NCI-H2196 treated with DMSO at 0.1 percent for 48 hours (cell line): ENCODE results near the gene PRORP.
"Not testable (repeated sequence)": the region's sequence is repeated elsewhere in the genome, so short reads cannot be mapped to it uniquely, and the experiment has no call there.

Experiments used
- DNase-seq: peaks from one replicate; lab custom pipeline; 2025; ENCODE audit not compliant: unreplicated experiment; lab: John Stamatoyannopoulos, UW

PRORP gene

DNA sequence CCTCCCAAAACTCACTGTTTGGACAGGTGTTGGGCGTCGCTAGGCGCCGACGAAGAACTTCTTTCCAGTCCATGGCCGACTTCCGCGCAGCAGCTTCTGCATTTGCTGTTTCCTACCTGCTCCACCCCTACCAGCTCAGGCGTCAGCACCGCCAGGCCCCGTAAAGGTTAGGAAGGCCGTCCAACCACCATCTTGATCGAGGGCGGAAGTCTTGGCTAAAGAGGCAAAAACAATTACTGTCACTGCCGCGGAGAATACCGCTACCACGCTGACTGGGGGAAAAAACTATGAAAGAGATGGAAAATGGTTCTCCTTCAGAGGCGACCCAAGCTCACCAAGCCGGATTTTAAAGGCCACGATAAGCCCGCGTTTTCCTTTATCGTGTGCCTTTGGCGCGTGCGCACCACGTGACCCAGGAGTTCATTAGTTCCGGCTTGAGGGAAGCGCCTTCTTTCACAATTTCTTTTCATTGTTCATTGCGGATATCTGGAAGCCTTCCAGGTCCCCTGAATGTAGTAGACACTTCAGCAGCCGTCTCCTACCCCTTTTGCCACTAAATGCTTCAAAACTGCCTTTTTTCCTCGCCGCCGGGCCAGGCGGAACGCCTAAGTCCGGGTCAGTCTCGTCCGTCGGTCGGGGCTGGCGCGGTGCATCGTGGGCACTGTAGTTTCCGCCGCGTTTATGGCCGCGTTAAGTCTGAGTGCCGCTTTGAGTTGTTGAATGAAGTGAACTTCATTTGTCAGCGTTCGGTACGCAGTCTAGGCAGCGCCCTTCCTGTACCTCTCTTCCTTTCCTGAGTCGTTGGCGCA is at the start of gene PRORP, which contains the start of gene PPP2R3C:
PRORP (plus strand) TSS at position 666 of the 809 bp plus-strand sequence. CDS start 694 bp downstream, outside the sequence.
PPP2R3C (minus strand) TSS at position 104 of the 809 bp plus-strand sequence; CDS start at position 73, 31 bp downstream.
- DNase-seq, result peak; percentile 90

GRCh38 chr14:35073486-35073885 is 48.9 kb upstream of the PRORP start:
- no peak for DNase-seq

- no peak for DNase-seq
These were observed 44.3 kb upstream of the PRORP start for GRCh38 chr14:35078082-35078481.

DNA sequence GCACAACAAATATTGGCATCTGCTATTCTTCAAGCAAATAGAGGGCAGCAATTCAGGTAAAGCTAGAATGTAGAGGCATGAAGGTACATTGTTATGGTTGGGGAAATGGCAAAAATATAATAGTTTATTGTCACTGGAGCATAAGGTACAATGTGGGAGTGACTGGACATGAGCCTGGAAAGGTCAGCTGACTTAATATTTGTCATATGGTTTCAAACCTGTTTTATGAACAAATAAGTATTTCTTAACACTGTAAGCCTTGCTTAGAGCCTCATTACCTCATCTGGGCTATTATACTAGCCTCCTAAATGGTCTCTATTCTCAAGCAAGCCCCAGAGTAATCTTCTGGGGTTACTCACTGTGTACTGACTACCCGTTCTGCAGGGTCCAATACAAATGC is 42.6 kb upstream of the PRORP start:
- DNase-seq, result no peak

DNA sequence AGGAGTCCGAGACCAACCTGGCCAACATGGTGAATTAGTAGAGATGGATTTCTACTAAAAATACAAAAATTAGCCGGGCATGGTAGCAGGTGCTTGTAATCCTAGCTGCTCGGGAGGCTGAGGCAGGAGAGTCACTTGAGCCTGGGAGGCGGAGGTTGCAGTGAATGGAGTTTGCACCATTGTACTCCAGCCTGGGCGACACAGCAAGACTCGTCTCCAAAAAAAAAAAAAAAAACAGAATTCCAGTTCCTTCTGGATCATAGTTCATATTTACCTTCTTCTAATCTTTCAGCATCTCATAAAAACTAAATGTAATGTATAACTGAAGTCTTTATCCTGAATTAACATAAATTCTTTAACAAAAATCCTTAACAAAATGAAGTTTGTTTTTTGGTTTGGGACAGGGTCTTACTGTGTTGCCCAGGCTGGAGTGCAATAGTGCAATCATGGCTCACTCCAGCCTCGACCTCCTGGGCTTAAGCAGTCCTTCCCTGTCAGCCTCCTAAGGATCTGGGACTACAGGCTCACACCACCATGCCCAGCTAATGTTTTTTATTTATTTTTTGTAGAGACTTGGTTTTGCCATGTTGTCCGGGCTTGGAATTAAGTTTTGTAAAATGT is 38.7 kb upstream of the PRORP start:
- DNase-seq, result no peak

DNA sequence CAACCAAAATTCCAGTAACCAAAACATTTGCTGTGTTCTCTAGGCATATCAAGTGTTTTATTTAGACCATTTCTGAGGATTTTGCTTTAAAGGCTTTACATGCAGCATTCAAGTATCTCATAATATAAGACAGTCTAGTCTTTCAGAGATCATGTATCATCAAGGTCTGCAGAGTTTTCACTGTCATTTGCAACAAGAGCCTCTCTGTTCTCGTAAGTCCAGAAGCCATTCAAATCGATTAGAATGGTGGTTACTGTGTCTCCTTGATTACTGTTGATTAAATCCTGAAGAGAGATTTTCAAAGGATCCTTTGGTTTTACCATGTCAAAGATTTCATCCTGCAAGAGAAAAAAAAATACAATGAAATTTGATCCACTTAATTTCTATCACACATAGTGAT is 36.9 kb upstream of the PRORP start:
- no peak for DNase-seq

DNA sequence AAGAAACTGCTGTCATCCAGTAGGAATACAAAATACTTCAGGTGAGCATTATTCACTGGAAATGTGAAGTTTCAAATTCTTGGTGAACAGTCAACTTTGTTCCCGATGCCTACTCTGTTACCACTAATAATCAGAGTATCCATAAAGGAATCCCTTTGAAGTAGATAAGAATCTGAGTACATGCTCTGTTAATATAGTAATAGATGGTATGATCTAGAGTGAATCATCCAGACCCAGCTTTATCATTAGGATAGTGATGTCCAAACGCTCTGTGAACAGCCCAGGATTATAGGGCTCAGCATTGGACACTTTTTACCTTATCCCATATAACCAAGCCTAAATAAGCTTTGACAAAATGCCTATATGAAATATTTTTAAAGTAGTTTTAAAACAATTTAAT is 33.8 kb upstream of the PRORP start:
- no peak for DNase-seq

- not testable (repeated sequence) for DNase-seq
These were observed 27.7 kb upstream of the PRORP start for GRCh38 chr14:35094645-35095044.

GRCh38 chr14:35107866-35108265 is 14.5 kb upstream of the PRORP start:
- DNase-seq, result no peak

GRCh38 chr14:35112641-35113040 is 9.7 kb upstream of the PRORP start:
- no peak for DNase-seq

DNA sequence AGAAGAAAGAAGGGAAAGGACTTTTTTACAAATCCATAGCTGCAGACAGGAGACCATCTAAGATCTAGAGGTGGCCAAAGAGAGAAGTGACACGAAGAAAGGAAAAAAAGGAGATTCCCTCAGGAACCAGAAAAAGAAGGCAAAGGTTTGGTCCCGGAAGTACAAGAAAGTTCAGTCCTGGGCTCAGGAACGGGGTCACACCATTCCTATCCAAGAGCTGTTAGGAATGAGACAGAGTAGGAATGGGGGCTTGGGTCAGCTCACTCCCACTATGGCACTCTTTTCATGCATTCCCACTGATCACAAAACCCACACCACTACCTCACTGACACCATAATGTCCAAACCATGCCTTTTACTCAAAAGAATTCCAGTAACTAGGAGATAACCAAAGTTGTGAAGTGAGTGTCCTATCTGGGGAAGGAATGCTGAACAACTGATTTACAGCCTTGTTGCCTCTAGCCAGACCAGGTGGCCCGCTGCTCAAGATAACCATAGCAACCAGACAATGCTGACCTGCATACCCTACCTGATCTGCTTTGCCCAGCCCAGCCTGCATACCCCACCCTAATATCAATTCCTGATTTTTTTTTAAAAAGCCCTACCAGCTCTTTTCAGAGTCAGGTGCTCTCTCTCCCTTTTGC is 8.9 kb upstream of the PRORP start:
- DNase-seq, result no peak

GRCh38 chr14:35114036-35114435 is 8.3 kb upstream of the PRORP start:
- no peak for DNase-seq

- DNase-seq, result no peak
These were observed 6.1 kb upstream of the PRORP start for GRCh38 chr14:35116242-35116641.

DNA sequence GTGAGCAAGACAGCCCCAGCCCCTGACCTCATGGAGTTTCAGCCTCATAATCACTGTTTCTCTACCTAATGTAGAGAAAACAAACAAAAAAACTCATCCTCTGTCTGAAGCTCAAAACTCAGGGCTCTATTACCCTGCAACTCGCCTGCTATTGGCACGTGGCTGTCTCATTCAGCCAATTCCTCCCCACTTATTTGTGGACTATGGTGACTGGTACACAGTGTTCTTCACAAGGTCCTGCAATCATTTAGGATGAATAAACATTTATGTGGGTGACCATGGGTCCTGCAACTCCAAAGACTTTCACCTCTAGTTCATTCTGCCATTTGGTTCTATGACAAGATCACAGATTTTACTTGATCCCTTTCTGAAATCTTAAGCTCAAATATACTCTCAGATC is 5.2 kb upstream of the PRORP start:
- no peak for DNase-seq

DNA sequence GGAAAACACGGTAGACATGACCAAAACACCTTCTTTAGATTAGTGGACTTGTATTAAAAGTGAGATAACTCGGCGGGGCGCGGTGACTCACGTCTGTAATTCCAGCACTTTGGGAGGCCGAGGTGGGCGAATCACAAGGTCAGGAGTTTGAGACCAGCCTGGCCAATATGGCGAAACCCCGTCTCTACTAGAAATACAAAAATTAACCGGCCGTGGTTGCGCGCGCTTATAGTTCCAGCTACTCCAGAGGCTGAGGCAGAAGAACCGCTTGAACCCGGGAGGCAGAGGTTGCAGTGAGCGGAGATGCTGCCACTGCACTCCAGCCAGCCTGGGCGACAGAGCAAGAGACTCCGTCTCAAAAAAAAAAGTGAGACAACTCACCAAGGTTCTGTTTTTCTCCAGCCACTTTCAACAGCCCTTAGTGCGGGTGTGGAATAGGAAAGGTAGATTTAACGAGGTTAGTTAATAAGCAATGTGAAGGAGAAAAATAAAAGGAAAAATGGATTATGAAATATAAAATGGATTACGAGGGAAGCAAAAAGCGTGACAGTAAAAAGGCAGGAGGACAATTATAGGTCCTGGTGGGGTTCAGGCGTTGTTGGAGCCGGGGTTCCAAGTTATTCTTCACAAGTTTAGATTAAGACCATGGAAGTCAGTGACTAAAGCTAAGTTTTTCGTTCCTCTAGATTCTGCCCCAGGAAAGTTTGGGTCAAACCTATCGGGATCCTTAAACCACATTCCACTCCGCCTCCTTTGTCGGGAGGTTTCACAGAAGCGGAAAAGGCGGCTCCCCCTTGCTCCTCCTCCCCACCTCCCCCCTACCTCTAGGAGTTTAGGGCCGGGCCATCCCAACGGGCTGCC is 1.1 kb upstream of the PRORP start:
- DNase-seq, result no peak

- no peak for DNase-seq
These were observed 490 bp downstream of the PRORP start for GRCh38 chr14:35122696-35123387.

DNA sequence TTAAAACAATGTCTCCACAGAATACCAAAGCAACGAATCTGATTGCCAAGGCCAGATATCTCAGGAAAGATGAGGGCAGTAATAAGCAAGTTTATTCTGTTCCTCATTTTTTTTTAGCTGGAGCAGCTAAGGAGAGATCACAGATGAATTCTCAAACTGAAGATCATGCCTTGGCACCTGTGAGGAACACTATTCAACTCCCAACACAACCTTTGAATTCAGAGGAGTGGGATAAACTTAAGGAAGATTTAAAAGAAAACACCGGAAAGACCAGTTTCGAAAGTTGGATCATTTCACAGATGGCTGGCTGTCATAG is 994 bp downstream of the PRORP start:
- no peak for DNase-seq

GRCh38 chr14:35124127-35124526 is 1.8 kb downstream of the PRORP start:
- no peak for DNase-seq

GRCh38 chr14:35133542-35134328 is 11.4 kb downstream of the PRORP start:
- no peak for DNase-seq
